GM21786 (cell line): ENCODE results near the gene BCDIN3D.
"Not testable (repeated sequence)": the region's sequence is repeated elsewhere in the genome, so short reads cannot be mapped to it uniquely, and the experiment has no call there.

ENCODE experiments used
- ATAC-seq: cut with Tn5 transposase; IDR thresholded peaks from one replicate; pipeline ENCODE4 v1.9.1; 2021; ENCODE audit not compliant: unreplicated experiment

BCDIN3D gene

GRCh38 chr12:49877066-49877465 lies 34.2 kb upstream of the BCDIN3D start:
- ATAC-seq: no peak

GRCh38 chr12:49876070-49876469 lies 33.2 kb upstream of the BCDIN3D start:
- no peak for ATAC-seq

- ATAC-seq: no peak
Measured at GRCh38 chr12:49875115-49875720, 32.3 kb upstream of the BCDIN3D start.

- no peak for ATAC-seq
Measured at GRCh38 chr12:49874142-49874897, 31.4 kb upstream of the BCDIN3D start.

DNA sequence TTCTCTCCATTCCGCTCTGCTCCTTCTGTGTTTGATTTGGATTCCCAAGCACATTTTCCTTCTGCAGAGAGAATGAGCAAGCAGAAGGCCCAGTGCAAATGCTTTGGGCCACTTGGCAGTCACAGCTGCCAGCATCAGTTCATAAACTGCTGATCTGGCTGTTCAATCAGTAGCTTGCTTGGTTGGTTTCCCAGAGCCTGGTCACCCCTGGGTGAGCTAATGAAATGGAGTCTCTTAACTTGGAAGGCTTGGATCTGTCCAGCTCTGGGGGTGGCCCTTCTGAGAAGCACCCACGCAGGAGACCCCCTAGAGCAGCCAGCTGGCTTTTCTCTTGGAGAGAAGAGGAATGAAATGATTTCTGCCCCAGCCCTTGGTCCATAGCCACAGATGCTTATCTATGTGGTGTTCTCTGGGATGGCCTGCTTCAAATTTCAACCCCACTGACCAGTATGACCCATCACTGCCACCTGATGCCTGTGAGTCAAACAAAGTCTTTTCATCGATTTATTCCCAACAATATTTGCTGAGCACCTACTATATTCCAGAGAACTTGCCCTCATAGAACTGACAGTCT lies 30.5 kb upstream of the BCDIN3D start:
- no peak for ATAC-seq

- ATAC-seq: no peak
Measured at GRCh38 chr12:49872781-49873181, 29.9 kb upstream of the BCDIN3D start.

DNA sequence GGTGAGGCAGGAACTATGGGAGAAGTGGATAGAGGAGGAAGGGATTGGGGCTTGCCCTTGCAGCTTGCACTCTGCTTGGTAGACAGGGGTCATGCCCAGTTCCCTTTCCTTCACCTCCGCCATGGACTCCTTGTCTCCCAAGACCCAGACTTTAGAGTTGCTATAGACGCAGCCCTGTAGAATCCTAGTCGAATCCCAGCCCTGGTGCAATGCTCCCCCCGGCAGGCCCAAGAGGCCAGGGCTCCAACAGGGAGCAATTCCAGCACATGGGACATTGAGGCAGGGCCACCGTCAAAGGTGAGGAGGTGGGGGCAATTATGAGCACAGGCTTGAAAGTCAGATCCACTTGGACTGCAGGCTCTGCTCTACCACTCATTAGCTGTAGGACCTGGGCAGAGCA lies 29.5 kb upstream of the BCDIN3D start:
- ATAC-seq: no peak

DNA sequence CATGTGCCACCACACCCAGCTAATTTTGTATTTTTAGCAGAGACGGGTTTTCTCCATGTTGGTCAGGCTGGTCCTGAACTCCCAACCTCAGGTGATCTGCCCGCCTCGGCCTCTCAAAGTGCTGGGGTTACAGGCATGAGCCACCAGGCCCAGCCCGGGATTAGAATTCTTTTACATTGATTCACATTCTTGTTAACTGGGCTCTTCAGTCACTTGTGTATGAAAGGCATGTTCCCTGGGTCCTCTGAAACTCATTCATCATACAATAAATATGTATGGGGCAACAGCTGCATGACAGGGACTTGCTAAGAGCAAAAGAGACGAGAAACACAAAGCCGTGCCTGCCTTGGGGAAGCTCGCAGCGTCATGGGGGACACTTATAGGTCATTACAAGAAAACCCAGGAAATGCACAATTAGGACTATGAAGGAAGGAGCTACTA lies 28.9 kb upstream of the BCDIN3D start:
- not testable (repeated sequence) for ATAC-seq

GRCh38 chr12:49871263-49871561 lies 28.3 kb upstream of the BCDIN3D start:
- no peak for ATAC-seq

DNA sequence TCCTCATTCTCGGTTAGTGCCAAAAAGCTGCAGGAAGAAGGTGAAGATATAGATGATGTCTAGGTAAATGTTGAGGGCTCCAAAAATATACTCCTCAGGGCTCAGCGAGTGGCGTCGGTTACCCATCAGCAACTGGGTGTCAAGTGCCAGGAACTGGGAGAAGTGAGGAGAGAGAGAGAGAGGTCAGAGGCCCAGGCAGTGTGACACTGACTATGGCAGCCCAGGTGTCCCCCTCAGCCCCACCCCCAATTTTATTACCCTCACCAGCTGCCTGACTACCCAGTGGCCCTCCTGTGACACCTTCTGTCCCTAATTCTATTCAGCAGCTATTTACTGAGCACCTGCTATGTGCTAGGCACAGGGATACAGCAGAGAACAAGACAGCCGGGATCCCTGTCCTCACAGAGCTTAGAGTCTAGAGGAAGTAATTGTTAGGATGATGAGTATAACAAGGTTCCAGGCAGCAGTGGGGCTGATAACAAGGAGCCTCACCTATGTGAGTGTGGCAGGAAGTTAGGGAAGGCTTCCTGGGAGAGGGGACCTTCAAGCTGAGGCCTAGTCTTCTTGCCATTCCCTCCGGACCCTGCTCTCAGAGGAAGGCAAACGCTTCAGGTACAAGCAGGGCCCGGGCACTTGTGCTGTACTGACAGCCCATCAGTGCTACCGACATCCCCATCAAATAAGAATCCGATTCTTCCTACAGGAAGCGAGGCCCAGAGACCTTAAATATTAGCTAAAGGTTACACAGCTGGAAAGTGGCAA lies 27.8 kb upstream of the BCDIN3D start:
- no peak for ATAC-seq

DNA sequence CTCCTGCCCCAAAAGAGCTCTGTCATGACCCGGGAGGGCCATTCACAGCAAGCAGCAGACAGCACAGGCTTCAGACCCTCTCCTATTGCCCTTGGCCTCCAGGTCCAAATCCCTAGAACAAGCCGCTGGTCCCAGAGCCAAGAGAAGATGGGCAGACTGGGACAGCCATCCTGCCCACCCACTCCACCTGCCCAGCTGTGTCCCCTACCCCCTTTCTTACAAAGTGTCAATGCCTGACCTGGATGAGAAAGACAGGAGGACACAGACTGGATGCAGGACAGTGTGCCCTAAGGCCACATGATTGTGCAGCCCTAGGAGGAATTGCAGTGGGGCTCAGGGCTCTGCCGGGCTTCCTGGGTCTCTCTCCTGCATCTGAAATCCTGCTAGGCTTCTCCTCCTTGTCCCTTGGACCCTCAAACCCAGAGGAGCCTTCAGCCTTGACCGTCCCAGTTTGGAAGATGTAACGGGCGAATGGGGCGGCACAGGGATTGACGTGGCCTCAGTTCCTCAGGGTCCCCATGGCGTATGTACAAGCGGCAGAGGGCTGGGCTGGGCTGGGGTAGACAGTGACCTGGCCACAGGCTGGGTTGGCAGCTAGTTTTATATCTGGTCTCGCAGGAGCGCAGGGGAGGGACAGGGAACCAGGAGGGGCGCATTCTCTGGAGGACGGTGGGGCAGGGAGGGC lies 27.1 kb upstream of the BCDIN3D start:
- ATAC-seq: no peak

DNA sequence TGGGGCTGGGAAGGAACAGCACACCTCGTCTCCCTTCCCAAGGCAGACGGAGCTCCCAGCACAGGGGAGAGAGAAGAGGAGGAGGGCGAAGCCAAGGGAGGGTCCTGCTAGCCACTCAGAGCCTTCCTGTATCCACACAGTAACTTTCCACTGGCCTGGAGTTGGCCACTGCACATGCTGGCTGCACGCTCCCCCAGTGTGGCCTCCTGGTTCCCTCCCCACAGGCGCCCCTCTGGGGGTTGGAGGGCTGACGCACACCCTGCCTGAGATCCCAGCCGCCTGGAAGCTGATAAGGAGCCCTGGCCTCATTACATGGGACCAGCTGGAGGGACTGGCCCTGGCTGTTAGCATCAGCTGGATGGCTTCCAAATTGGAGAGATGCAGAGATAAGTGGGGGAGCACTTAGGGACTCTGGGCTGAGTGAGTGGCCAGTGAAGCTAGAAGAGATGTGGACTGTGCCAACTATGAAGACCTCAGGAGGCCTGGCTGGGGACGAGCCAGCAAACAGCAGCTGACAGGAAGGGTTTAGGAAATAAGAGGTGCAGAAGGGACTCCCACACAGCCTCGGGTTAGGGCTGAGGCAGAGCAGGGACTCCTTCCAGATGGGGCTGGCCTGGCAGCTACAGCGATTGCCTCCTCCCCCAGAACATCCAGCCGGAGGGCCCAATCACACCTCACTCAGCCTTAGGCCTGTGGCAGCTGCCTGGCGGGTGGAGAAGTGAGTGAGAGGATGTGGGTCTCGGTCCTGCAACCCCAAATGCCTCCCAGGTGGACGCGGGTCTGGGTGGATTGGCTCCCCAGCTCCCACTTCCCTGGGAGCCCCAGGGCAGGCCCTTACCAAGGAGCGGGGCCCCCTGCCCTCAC lies 26.3 kb upstream of the BCDIN3D start:
- ATAC-seq: no peak

DNA sequence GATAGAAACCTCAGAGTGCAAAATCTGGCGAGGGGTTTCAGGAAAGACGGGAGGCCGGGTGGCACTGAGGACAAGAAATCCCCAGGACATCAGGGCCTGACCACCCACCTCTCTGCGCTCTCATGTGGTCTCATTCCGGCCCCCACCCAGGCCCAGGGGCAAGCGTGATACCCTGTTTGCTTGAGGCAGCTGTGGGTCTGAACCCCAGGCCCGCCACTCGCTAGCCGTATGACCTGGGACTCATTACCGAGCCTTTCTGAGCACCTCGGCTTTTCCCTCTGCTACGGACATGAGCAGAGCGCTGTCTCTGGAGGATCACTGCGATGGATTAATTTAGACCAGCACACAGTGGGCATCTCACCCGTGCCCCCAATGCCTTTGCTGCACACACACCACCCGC lies 25.5 kb upstream of the BCDIN3D start:
- no peak for ATAC-seq

DNA sequence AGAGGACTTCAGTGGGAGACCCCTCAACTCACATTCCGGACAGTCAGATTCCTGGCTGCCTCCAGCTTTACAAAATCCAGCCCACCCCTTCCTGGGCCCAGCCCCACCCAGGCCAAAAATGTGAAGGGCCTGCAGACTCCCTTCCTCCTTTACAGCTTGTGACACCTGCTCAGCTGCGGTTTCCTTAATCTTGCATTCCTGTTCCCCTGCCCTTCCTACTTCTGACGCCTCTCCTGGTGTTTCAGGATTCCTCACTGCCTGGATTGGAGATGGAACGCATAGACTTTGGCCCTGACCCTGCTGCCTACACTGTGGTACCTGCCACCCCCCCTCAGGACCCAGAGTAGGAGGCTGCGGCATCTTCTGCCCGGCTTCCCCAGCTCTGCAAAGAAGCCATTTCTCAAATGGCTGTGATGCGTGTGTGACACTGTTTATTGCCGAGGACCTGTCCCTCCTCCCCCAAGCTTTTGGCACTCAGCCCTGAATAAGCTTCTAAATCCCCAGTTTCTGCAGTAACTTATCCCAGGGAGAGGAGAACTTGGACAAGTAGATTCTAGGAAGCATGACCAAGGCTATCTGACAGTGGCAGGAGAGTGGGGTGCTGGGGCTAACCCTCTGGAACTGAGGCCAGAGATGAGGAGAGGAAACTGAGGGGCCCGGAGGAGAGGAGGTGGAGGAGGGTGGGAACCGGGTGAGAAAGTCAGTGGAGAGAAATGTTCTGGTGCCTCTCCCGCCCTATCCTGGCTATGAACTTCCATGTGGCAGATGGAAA lies 24.9 kb upstream of the BCDIN3D start:
- ATAC-seq: no peak

GRCh38 chr12:49866859-49867569 lies 24.1 kb upstream of the BCDIN3D start:
- ATAC-seq: no peak

GRCh38 chr12:49865782-49866135 lies 22.9 kb upstream of the BCDIN3D start:
- ATAC-seq: no peak

DNA sequence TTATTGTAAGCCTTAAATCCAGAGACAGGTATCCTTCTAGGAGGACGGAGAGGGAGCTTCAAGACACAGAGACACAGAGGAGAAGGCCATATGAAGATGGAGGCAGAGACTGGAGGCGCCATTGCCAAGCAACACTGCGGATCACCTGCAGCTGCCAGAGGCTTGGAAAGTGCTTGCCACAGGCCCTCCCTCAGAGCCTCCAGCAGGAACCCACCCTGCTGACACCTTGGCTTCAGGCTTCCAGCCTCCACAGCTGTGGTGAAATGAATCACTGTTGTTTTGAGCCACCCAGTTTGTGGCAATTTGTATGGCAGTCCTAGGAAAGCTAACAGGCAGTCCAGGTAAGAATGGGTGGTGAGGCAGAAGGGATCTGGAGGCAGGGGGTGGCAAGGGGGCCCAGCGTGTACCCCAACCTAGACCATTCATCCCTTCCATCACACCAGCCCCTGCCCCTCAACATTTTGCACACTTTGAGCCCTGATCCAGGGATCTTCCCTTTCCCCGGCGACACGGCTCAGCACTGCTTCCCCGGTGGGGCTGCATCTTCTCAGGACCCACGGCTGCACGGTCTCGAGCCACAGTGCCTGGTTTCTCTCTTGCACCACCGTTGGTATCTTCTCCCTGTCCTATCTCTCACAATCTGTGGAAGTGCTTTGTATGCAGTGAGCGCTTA lies 22.3 kb upstream of the BCDIN3D start:
- no peak for ATAC-seq

DNA sequence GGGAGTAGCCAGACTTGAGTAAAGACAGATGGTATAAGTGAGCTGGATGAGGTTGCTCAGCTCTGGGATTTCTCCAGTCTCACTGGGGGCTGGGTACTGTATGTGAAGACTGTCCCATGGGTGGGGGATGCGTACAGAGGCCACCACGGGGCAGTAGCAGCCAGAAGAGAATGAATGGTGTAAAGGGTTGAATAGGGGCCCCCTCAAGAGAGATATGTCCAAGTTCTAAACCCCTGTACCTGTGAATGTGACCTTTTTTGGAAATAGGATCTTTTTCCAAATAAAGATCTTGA lies 21.8 kb upstream of the BCDIN3D start:
- ATAC-seq: no peak
